H1 (cell line): Measurements from ENCODE around the gene APOC4. TPM values are rescaled to one million over a fixed set of nuclear protein-coding genes. Genes with fewer than 3 reads are reported as not detected.

Experiments used
- CTCF ChIA-PET: fragments of 300-600 bp; sonication (Branson Sonifier 250); formaldehyde crosslinking; loops from one replicate; lab custom pipeline; 2021; ENCODE audit not compliant: partially characterized antibody; lab: Charles Lee
- POLR2A ChIA-PET: fragments of 300-600 bp; sonication (Branson Sonifier 250); formaldehyde crosslinking; loops from one replicate; lab custom pipeline; 2021; ENCODE audit warnings: inconsistent platforms; ENCODE audit not compliant: partially characterized antibody; lab: Charles Lee
- DNase-seq, 2 experiments: peaks; one replicate each; pipeline versions ENCODE4 v3.0.0 to v3.0.0-alpha.2; 2010 to 2022; ENCODE audit warnings: low spot score in 2 of 2, low read depth in 1 of 2, mixed read lengths in 1 of 2
- FAIRE-seq: peaks from 2 replicates; lab custom pipeline; 2011; peaks lifted over from hg19 to GRCh38; lab: Jason Lieb, UNC
- H2AFZ ChIP-seq: 2 replicates; pipeline ENCODE4 v1.8.1; 2012; ENCODE audit warnings: low read length, inconsistent platforms
- H2AK5ac ChIP-seq: 2 replicates; pipeline ENCODE4 v1.6.1; 2013; ENCODE audit warnings: low read depth, low read length
- H2BK120ac ChIP-seq: replicated peaks from 2 replicates; pipeline ENCODE3; 2013; ENCODE audit warnings: low read depth, low read length, inconsistent platforms
- H2BK12ac ChIP-seq: 2 replicates; pipeline ENCODE4 v1.6.1; 2013; ENCODE audit warnings: low read depth, low read length
- H2BK15ac ChIP-seq: 2 replicates; pipeline ENCODE4 v1.6.1; 2013; ENCODE audit warnings: low read length
- H2BK20ac ChIP-seq: 2 replicates; pipeline ENCODE4 v1.6.1; 2013; ENCODE audit warnings: low read length
- H2BK5ac ChIP-seq: 2 replicates; pipeline ENCODE4 v1.6.1; 2013; ENCODE audit warnings: low read depth, low read length
- H3K14ac ChIP-seq: 2 replicates; pipeline ENCODE4 v1.6.1; 2013; ENCODE audit warnings: inconsistent platforms; ENCODE audit not compliant: insufficient read length
- H3K18ac ChIP-seq: 2 replicates; pipeline ENCODE4 v1.6.1; 2013; ENCODE audit warnings: low read length; ENCODE audit errors: extremely low read depth
- H3K23ac ChIP-seq: 2 replicates; pipeline ENCODE4 v1.6.1; 2013; ENCODE audit warnings: inconsistent platforms; ENCODE audit not compliant: insufficient read length
- H3K23me2 ChIP-seq: 2 replicates; pipeline ENCODE4 v1.6.1; 2013; ENCODE audit warnings: low read depth, low read length
- H3K27ac ChIP-seq: 2 replicates; pipeline ENCODE4 v1.6.1; 2011; ENCODE audit warnings: low read depth, low read length, inconsistent platforms
- H3K27me3 ChIP-seq, 4 experiments: replicated peaks in 1 of 4; 1 replicate in 1 of 4; 2 replicates in 3 of 4; pipeline versions ENCODE4 v1.6.1 to v1.8.1; 2011 to 2013; ENCODE audit warnings: low read length in 3 of 4, mild to moderate bottlenecking in 3 of 4, inconsistent platforms in 2 of 4, mixed read lengths in 2 of 4, moderate library complexity in 1 of 4; ENCODE audit not compliant: control insufficient read depth in 3 of 4, insufficient read depth in 3 of 4; ENCODE audit errors: extremely low read depth in 1 of 4
- H3K36me3 ChIP-seq, 4 experiments: 2 replicates each; pipeline versions ENCODE4 v1.6.1 to v1.8.1; 2011 to 2013; ENCODE audit warnings: mild to moderate bottlenecking in 4 of 4, low read length in 3 of 4, moderate library complexity in 2 of 4, control low read depth in 1 of 4, inconsistent platforms in 1 of 4; ENCODE audit not compliant: insufficient read depth in 4 of 4, control insufficient read depth in 2 of 4
- H3K4ac ChIP-seq: replicated peaks from 2 replicates; pipeline ENCODE3; 2013; ENCODE audit warnings: low read length, low read depth, mixed read lengths, inconsistent platforms; ENCODE audit not compliant: insufficient read length
- H3K4me1 ChIP-seq, 4 experiments: replicated peaks in 1 of 4; 1 replicate in 1 of 4; 2 replicates in 3 of 4; pipeline versions ENCODE4 v1.6.1 to v1.8.1; 2011 to 2013; ENCODE audit warnings: low read length in 3 of 4, inconsistent platforms in 2 of 4, mixed read lengths in 1 of 4; ENCODE audit not compliant: insufficient read depth in 4 of 4, control insufficient read depth in 3 of 4
- H3K4me2 ChIP-seq, 2 experiments: 2 replicates each; pipeline versions ENCODE4 v1.6.1 to v1.8.1; 2011 to 2013; ENCODE audit warnings: low read depth in 2 of 2, low read length in 2 of 2, control low read depth in 1 of 2, inconsistent platforms in 1 of 2, mild to moderate bottlenecking in 1 of 2; ENCODE audit not compliant: insufficient read depth in 1 of 2
- H3K4me3 ChIP-seq, 4 experiments: fragments of 200-600, 300-600 bp in 1 of 4; sonication (generic), shearing (Covaris generic), sonication (Bioruptor Twin) in 1 of 4; 2 replicates each; pipeline versions ENCODE4 v1.5.1 to v1.8.1; 2011 to 2016; ENCODE audit warnings: low read length in 4 of 4, low read depth in 3 of 4, control low read depth in 2 of 4, inconsistent platforms in 2 of 4, mild to moderate bottlenecking in 2 of 4, mixed read lengths in 1 of 4, moderate library complexity in 1 of 4; ENCODE audit not compliant: insufficient read depth in 2 of 4; ENCODE audit errors: extremely low read depth in 1 of 4
- H3K56ac ChIP-seq: replicated peaks from 2 replicates; pipeline ENCODE3; 2013; ENCODE audit warnings: low read depth, mild to moderate bottlenecking, mixed read lengths, low read length, inconsistent platforms; ENCODE audit not compliant: insufficient read length
- H3K79me1 ChIP-seq: 2 replicates; pipeline ENCODE4 v1.6.1; 2013; ENCODE audit warnings: low read depth, low read length, control low read depth
- H3K79me2 ChIP-seq, 2 experiments: 2 replicates each; pipeline versions ENCODE4 v1.6.1 to v1.8.1; 2012 to 2013; ENCODE audit warnings: low read length in 2 of 2, mild to moderate bottlenecking in 2 of 2, inconsistent platforms in 1 of 2; ENCODE audit not compliant: insufficient read depth in 2 of 2, control insufficient read depth in 1 of 2
- H3K9ac ChIP-seq, 4 experiments: replicated peaks in 1 of 4; 1 replicate in 1 of 4; 2 replicates in 3 of 4; pipeline versions ENCODE4 v1.6.1 to v1.8.1; 2011 to 2013; ENCODE audit warnings: low read depth in 3 of 4, low read length in 3 of 4, control low read depth in 2 of 4, mild to moderate bottlenecking in 2 of 4, moderate library complexity in 2 of 4, inconsistent platforms in 1 of 4; ENCODE audit errors: extremely low read depth in 1 of 4
- H3K9me3 ChIP-seq, 2 experiments: 2 replicates each; pipeline versions ENCODE4 v1.6.1 to v1.8.1; 2012 to 2013; ENCODE audit warnings: mild to moderate bottlenecking in 2 of 2, moderate library complexity in 2 of 2, control low read depth in 1 of 2, inconsistent platforms in 1 of 2, low read depth in 1 of 2, low read length in 1 of 2, mixed read lengths in 1 of 2; ENCODE audit not compliant: insufficient read depth in 2 of 2
- H4K20me1 ChIP-seq, 2 experiments: replicated peaks in 1 of 2; 2 replicates each; pipeline versions ENCODE3 to v1.8.1; 2011 to 2013; ENCODE audit warnings: inconsistent platforms in 2 of 2, low read length in 2 of 2, mild to moderate bottlenecking in 1 of 2; ENCODE audit not compliant: insufficient read depth in 2 of 2, control insufficient read depth in 1 of 2
- H4K5ac ChIP-seq: 2 replicates; pipeline ENCODE4 v1.6.1; 2013; ENCODE audit warnings: low read length, low read depth, mixed read lengths, inconsistent platforms; ENCODE audit not compliant: insufficient read length
- H4K8ac ChIP-seq: 2 replicates; pipeline ENCODE4 v1.8.0; 2013; ENCODE audit warnings: mild to moderate bottlenecking, moderate library complexity, low read length, inconsistent platforms; ENCODE audit not compliant: insufficient read depth; ENCODE audit errors: extremely low read depth
- H4K91ac ChIP-seq: replicated peaks from 2 replicates; pipeline ENCODE3; 2013; ENCODE audit warnings: low read length, mixed read lengths, inconsistent platforms; ENCODE audit not compliant: insufficient read length
- ATF3 ChIP-seq: IDR thresholded peaks from 2 replicates; pipeline ENCODE4 v1.6.1; 2011; ENCODE audit warnings: low read depth, mild to moderate bottlenecking, low read length; ENCODE audit not compliant: insufficient read depth
- BCL11A ChIP-seq, 2 experiments: IDR thresholded peaks; one replicate each; pipeline ENCODE4 v1.6.1; 2011; ENCODE audit warnings: low read depth in 2 of 2, low read length in 2 of 2, mild to moderate bottlenecking in 2 of 2
- CHD1 ChIP-seq: IDR thresholded peaks from 2 replicates; pipeline ENCODE4 v1.6.1; 2012; ENCODE audit warnings: low read depth, low read length, improper control_type of control experiment
- E2F6 ChIP-seq: IDR thresholded peaks from 2 replicates; pipeline ENCODE4 v1.6.1; 2012; ENCODE audit warnings: inconsistent platforms
- HDAC2 ChIP-seq, 2 experiments: fragments of 300-600 bp in 1 of 2; sonication (generic) in 1 of 2; IDR thresholded peaks; 2 replicates each; pipeline ENCODE4 v1.6.1; 2011 to 2012; ENCODE audit warnings: low read depth in 2 of 2, low read length in 2 of 2, mild to moderate bottlenecking in 2 of 2, moderate library complexity in 2 of 2, borderline replicate concordance in 1 of 2, inconsistent platforms in 1 of 2
- POLR2AphosphoS5 ChIP-seq: IDR thresholded peaks from 2 replicates; pipeline ENCODE4 v1.6.1; 2011; ENCODE audit warnings: low read depth, low read length
- RAD21 ChIP-seq, 2 experiments: IDR thresholded peaks in 1 of 2; conservative IDR thresholded peaks in 1 of 2; 2 replicates each; pipeline ENCODE4 v1.6.1; 2011; ENCODE audit warnings: low read depth in 2 of 2, low read length in 2 of 2, improper control_type of control experiment in 1 of 2, inconsistent platforms in 1 of 2, mild to moderate bottlenecking in 1 of 2, moderate library complexity in 1 of 2
- SAP30 ChIP-seq: fragments of 300-600 bp; sonication (generic); IDR thresholded peaks from 2 replicates; pipeline ENCODE4 v1.7.1; 2012; ENCODE audit warnings: low read length, moderate library complexity, mild to moderate bottlenecking, inconsistent platforms; ENCODE audit not compliant: insufficient read depth, insufficient replicate concordance
- WGBS, 2 experiments: shearing (Covaris generic) in 1 of 2; methylation state at CpG; one replicate each; pipeline versions ENCODE4 v1.1.6 to v1.1.7; 2013 to 2015; ENCODE audit warnings: low lambda C conversion rate in 2 of 2, mixed read lengths in 2 of 2, inconsistent platforms in 1 of 2, low coverage in 1 of 2, missing lambda C conversion rate in 1 of 2; ENCODE audit not compliant: insufficient replicate concordance in 2 of 2, insufficient coverage in 1 of 2, insufficient read length in 1 of 2; ENCODE audit errors: extremely low coverage in 1 of 2, missing lambda C conversion rate in 1 of 2; 5-methylcytosine and 5-hydroxymethylcytosine counted together
- polyA plus RNA-seq, 7 experiments: library from polyadenylated mRNA; depleted of rRNA in 3 of 7; stranded (reverse) in 5 of 7; unstranded in 2 of 7; fragments of >200 nt in 5 of 7; fragments of 200-250 nt in 2 of 7; gene quantifications; 1 replicate in 5 of 7; 2 replicates in 1 of 7; 4 replicates in 1 of 7; pipeline versions ENCODE4 v1.2.1 to v1.2.3, GENCODE V29; 2011 to 2013; ENCODE audit warnings: missing spikeins in 2 of 7, mixed read lengths in 2 of 7
- total RNA-seq: library from RNA; stranded (reverse); fragmentation: NEBNext Ultra II Directional; extraction: Animal tissue kit (Norgen Biotek cat#: 25700); gene quantifications from 2 replicates; pipeline ENCODE4 v1.2.1, GENCODE V29; 2021

The APOC4 gene
- total and polyA plus RNA-seq, 2 of the 8 experiments (the other 6 are each of a cell fraction or from before 2014, with no cell fraction given): not detected

GRCh38 chr19:44954649-44955504, 12.8 kb downstream of the APOC4 start, which contains the start of gene CLPTM1:
Gene CLPTM1, plus strand, starts transcription at chr19:44955380. Its CDS starts 16 bp downstream, at chr19:44955396.
- Histone ChIP-seq H3K79me2 (peaks cover 29 to 48% of the 10 kb centered on the region in 2 experiments), H3K36me3 (no peaks in the 10 kb centered on the region), H3K4me2 (peak within 1 kb of the TSS; percentile 78 to 84), H3K9me3 (no peaks in the 10 kb centered on the region), H3K18ac (peak within 1 kb of the TSS; percentile 95), H3K79me1 (peaks cover 16% of the 10 kb centered on the region), H2BK20ac (no peak within 1 kb of the TSS), H3K9ac (peak within 1 kb of the TSS; percentile 85 to 97 (median 93)), H3K4ac (peak within 1 kb of the TSS; percentile 71), H2BK15ac (peak within 1 kb of the TSS; percentile 88; the same call in 1 of the 2 replicates), H3K14ac (no peak within 1 kb of the TSS), H4K91ac (peak within 1 kb of the TSS; percentile 39), H2BK5ac (peak within 1 kb of the TSS; percentile 99), H3K4me3 (peak within 1 kb of the TSS; percentile 68 to 95 (median 90)), H3K27ac (peak within 1 kb of the TSS; percentile 96), H4K5ac (peak within 1 kb of the TSS; percentile 92), H2AFZ (peak within 1 kb of the TSS; percentile 99), H2BK120ac (no peak within 1 kb of the TSS), H2BK12ac (peak within 1 kb of the TSS; percentile 94; the same call in 1 of the 2 replicates), H4K20me1 (peaks cover 6 to 21% of the 10 kb centered on the region in 2 experiments), H3K27me3 (no peaks in the 10 kb centered on the region), H3K56ac (peak within 1 kb of the TSS; percentile 40), H2AK5ac (0 out of 2 replicates have a peak within 1 kb of the TSS, but pooled peaks have one; percentile 16), H4K8ac (peak within 1 kb of the TSS; percentile 93), H3K23me2 (peaks cover 12% of the 10 kb centered on the region; the same call in 1 of the 2 replicates), H3K23ac (no peak within 1 kb of the TSS), H3K4me1 (peaks cover 0 to 7% (median 6%) of the 10 kb centered on the region in 4 experiments; a peak in 6 of 7 replicates)
- POLR2A ChIA-PET: interaction anchor here (0.6 to 11.6 kb wide), 24 partner anchors 9 to 306 kb away, joined by 3 to 121 read pairs (median 4); partner anchors contain the start of genes APOC2, APOE, CLASRP and PPP1R37
- CTCF ChIA-PET: interaction anchor here (0.6 to 8.3 kb wide), 3 partner anchors 38 to 231 kb away, joined by 3 to 201 read pairs (median 3); partner anchors contain the start of gene APOE
- WGBS, 2 experiments: 1% methylated on average over 51 of the region's 65 CpGs; no CpG with 5 or more reads in 1 of the 2 experiments
- DNase-seq: peak; percentile 83 to 93
- peak; percentile 19 for FAIRE-seq
- TF ChIP-seq POLR2AphosphoS5: peak; percentile 95
- no peak for TF ChIP-seq ATF3
- no peak for TF ChIP-seq RAD21 (IDR thresholded peaks at IDR 0.05 in 1 of 2, conservative IDR thresholded peaks at IDR 0.05 in 1 of 2; ENCODE audit: low read depth in 2 of 2, low read length in 2 of 2)
- no peak for TF ChIP-seq E2F6
- TF ChIP-seq CHD1: no peak
- TF ChIP-seq BCL11A (IDR thresholded peaks at IDR 0.05; ENCODE audit: low read depth in 2 of 2, low read length in 2 of 2): no peak
- peak in 1 of 2 experiments; percentile 28; a peak in 1 of 4 replicates for TF ChIP-seq HDAC2 (IDR thresholded peaks at IDR 0.05; ENCODE audit: borderline replicate concordance in 1 of 2, low read depth in 2 of 2, low read length in 2 of 2)
- TF ChIP-seq SAP30: peak; percentile 78
